GM12801 (cell line): ENCODE results near the gene WDR62.

ENCODE experiments used
- CTCF ChIP-seq: IDR thresholded peaks from one replicate; pipeline ENCODE4 v1.5.1; 2011; ENCODE audit warnings: control low read depth; ENCODE audit not compliant: insufficient read length; ENCODE audit errors: extremely low read depth

The WDR62 gene

DNA sequence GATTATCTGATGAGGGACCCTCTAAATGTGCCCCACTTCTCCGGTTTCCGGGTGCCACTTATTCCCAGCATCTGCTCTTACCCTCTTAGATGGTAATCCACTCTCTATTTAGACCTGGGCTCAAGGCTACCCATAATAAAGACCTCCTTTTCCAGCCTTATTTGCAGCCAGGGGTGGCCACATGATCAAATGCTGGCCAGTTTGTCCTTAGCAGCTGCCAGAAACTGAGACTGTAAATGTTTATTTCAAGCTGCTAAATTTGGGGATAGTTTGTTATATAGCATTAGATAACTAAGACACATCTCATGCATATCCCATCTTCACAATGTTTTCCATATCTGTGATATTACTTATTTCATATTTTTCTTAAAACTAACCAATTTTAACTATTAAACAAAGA, 10.7 kb upstream of the WDR62 start:
- no peak for TF ChIP-seq CTCF

- no peak for TF ChIP-seq CTCF
Observed at GRCh38 chr19:36046443-36047050, 8.2 kb upstream of the WDR62 start.

DNA sequence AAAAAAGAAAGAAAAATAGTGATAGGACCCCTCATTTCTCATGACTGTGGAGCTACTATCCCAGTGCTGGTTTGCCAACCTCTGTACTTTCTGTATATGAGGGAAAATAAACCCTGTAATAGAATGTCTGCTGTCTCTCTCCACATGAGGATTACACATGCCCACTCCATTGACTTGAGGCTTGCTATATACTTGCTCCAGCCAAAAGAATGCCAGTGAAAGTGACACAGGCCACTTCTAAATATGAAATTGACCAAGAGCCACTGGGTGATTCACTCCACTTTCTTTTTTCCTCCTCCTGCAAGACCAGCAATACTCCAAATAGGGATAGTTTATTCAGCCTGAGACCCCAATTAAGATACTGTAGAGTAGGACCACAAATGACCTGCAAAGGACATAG, 6.9 kb upstream of the WDR62 start:
- TF ChIP-seq CTCF, result no peak

DNA sequence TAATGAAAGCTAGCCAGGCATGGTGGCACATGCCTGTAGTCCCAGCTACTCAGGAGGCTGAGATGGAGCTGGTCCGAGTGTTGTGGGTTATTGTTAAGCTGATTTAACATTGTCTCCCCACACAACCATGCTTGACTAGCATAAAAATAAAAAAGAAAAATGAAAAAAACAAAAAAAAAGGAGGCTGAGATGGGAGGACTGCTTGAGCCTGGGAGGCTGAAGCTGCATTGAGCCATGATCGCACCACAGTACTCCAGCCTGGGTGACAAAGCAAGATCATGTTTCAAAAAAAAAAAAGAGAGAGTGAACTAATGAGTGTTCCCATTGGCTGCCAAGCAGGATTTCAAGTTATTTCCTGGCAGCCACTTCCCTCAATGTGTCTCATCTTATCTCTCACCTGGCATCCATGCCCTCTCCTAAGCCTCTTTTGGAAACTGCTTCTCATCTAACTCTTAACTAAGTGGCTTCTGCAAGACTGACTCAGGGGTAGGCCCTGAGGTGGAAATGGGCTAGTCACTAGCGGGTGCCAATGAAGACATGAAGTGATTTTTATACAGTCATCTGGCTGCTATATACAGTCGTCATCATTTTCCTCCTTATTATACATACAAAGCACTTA, 5.5 kb upstream of the WDR62 start:
- TF ChIP-seq CTCF, result no peak

GRCh38 chr19:36051236-36051635, 3.5 kb upstream of the WDR62 start:
- no peak for TF ChIP-seq CTCF

DNA sequence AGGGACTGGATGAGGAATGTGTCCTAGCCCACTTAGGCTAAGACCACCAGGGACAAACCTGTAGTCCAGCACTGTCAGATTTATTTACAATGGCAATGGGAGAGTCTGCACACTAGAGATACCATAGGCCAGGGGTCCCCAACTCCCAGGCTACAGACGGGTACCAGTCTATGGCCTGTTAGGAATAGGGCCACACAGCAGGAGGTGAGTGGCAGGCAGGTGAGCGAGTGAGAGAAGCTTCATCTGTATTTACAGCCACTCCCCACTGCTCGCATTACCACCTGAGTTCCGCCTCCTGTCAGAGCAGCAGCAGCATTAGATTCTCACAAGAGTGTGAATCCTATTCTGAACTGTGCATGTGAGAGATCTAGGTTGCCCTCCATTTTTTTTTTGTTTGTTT, 3.1 kb upstream of the WDR62 start:
- no peak for TF ChIP-seq CTCF

DNA sequence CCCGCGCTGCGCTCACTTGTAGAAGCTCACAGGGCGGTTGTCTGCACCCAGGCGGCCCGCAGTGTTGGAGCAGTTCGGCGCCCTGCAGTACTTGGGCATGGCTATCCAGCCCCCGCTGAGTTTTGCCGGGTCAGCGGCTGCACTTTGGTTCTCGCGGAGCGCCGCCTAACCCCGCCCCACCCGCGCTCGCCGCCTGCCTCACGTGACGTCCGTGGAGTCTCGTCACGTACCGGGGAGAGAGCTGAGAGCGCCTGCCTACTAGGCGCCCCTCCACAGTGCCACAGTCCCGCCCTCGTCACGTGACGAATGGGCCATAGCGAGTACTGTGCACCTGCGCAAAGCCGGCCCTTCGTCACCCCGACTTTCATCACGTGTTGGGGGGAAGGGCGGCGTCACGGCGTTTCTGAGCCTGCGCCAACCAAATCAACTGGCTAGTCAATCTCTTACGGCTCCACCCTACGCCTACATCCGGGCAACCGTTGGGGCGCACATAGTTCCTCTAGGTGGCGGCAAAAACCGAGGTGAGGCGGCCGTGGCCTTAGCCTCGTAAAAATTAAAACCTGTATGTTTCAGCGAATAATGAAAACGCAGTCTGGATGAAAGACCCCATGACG, 471 bp upstream of the WDR62 start, which contains the start of gene THAP8:
TSS of gene THAP8 (minus strand) at position 167 of the 614 bp plus-strand sequence. CDS start at position 99, 68 bp downstream.
- TF ChIP-seq CTCF, result no peak
